ENCODE results near the gene MYO1H.
"Not testable (repeated sequence)": the region's sequence is repeated elsewhere in the genome, so short reads cannot be mapped to it uniquely, and the experiment has no call there.

MYO1H gene

GRCh38 chr12:109347589-109347988 lies at the start of gene MYO1H:
Gene MYO1H (plus strand): TSS chr12:109347900. CDS start chr12:109347961, 61 bp downstream.
- no peak for DNase-seq

DNA sequence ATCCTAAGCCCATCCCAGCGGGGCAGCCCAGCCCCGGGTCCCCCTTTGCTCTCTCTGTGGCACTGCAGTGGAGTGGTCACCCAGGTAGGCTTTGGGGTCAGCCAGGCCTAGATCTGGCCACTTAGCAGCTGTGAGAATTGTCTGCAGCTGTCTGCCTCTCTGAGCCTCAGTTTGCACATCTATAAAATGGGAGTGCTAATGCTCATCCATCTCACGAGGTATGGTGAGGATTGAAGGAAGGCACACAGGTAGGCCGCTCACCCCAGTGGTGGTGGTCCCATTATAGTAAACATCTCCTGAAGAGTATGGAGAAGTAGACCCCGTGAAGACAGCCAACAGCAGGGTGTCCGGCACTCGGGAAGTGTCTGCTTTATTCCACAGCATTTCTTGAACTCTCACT lies 47.9 kb upstream of the MYO1H start:
- no peak for DNase-seq

DNA sequence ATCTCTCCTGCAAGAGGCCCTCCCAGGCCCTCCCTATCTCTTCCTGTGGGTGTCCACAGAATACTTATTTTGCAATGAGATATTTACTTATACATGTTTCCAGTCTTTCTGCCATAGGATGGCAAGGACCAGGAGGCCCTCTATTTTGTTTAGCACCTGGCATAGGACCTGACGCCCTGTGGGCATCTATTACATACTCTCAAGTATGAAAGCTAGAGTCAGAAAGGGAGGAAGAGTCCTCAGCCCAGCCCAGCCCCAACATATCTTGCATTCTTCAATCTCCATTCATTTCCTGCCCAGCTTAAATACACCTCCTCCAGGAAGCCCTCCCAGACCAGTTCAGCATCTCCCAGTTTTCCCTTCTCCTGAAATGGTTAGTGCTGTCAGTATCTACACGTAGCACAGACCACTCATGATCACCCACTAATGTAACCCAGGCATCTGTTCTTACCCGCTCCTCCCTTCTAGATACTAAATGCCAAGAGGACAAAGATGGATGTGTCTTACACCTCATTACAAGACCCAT lies 46.0 kb upstream of the MYO1H start:
- DNase-seq = peak; percentile 25

GRCh38 chr12:109302358-109302757 lies 45.3 kb upstream of the MYO1H start:
- peak; percentile 46 for DNase-seq

GRCh38 chr12:109302770-109303169 lies 44.9 kb upstream of the MYO1H start:
- DNase-seq = no peak

DNA sequence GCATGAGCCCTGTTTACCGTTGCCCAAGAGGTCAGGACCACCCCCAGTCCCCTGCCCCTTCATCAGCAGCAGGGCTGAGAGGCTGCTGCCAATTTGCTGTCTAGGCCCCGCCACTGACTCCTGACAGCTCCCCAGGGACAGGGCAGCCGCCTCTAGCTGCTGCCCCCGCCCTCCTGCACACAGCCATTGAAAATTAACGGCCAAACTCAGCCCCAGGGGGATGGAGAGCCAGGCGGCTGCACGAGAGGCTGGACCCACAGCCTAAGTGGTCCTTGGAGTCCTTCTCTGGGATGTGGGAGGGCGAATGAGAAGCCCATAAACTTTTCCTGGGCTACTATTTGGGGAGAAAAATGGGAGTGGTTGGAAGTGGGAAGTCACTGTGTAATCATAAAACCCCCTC lies 43.2 kb upstream of the MYO1H start:
- DNase-seq = peak; percentile 97

DNA sequence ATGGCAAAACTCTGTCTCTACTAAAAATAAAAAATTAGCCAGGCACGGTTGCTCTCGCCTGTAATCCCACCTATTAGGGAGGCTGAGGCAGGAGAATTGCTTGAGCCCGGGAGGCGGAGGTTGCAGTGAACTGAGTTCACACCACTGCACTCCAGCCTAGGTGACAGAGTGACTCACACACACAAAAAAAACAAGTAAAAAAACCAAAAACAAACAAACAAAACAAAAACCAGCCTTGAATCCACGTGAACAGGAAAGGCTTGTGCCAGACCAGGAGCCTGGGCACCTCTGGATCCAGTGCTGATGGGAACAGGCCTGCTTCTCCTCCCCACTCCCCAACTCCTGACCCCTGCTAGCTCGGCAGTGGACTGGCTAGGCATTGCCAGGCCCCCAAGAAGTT lies 42.2 kb upstream of the MYO1H start:
- no peak for DNase-seq

GRCh38 chr12:109307051-109307450 lies 40.6 kb upstream of the MYO1H start:
- DNase-seq = peak; percentile 92

GRCh38 chr12:109308534-109309380 lies 38.9 kb upstream of the MYO1H start, which contains the start of gene FOXN4:
Gene FOXN4 (minus strand): TSS chr12:109309284. CDS start chr12:109308321, 963 bp downstream.
- DNase-seq = peak; percentile 86

DNA sequence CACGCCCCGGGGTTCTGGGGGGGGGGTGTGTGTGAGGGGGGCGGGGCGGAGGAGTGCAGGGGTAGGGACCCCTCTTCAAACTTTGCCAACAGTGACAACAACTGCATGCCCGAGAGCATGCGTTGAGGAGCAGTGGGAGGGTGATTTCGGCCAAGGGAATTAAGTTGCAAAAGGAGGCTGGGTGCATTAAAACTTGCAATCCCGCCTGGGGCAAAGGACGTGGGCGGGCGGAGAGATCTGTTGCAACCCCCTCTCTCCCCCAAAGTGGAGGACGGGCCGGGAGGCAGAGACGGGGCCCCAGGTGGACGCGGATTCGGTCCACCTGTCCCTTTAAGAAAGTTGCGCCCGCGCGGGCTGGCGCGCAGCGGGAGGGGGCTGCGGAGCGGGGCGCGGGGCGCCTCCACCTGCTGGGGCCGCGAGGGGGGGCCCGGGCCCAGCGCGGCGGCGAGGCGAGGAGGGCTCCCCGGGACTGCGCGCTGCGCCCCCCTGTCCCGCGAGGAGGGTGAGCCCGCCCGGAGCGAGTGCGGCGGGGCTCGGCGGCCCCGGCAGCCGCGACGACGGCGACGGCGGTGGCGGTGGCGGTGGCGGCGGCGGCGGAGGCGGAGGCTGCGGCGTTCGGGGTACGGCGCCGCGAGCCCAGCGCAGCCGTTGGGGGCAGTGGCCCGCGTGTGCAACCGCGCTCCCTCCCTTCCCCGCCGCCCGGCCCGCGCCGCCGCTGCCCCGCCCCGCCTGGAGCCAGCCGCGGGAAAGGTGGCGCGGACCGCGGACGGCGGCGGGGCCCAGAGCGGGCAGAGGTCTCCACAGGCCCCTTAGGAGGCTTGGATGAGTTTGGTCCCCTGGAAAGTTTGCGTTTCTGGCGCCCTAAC lies 38.1 kb upstream of the MYO1H start:
- DNase-seq = peak; percentile 86

DNA sequence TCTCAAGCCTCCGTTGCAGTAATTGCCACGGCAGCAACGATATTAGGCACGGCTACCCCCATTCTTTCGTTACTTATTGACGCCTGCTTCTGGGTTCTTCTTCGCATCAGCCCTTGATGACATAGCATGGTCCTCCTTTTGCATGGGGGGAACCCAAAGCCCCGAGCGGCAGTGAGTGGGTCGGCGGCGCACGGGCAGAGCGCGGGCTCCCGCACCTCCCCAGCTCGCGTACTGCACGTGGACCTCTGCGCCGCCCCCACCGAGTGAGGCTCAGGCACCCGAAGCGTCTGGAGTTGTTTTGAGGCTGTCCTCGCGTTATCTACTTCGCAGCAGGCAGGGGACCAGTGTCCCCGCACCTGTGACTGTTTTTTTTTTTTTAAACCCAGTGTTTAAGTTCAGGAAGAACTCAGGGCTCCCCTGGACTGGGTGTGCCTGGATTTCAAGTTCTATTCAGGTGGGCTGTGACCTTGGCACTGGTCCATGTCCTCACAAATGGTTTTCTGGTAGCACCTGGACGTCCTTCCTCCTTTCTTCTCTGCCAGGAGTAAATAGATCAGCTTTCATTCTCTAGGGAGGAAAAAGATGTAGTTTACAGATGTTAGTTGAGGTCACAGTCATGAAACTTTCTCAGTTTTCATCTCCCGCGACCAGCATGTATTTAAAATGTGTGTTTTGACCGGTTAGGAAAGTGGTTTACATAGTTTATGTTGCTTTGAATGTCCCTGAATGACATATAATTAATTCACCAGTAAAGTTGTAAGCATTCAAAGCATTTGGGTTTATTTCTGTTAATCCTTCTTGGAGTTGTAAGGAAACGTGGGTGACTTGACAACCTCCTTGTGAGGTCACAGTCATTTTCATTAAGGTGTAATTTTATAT lies 37.2 kb upstream of the MYO1H start:
- peak; percentile 99 for DNase-seq

GRCh38 chr12:109321294-109321693 lies 26.4 kb upstream of the MYO1H start:
- DNase-seq = not testable (repeated sequence)

- no peak for DNase-seq
Measured at GRCh38 chr12:109329003-109329402, 18.7 kb upstream of the MYO1H start.

DNA sequence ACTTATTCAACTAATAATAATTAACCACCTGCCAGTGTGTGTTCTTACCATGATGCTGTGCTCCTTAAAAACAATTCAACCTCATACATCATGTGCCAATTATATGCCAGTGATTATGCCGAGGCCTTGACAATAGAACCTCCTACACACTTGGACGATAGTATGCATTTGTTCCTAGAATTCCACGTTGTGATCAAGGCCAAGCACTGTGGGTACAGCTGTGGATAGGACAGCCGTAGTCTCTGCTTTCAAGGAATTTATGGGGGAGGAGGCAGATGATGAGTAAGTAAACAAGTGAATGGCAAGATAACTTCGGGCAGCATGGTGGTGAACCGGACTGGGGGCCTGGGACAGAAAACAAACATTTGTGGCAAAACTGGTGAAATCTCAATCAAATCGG lies 18.0 kb upstream of the MYO1H start:
- DNase-seq = peak; percentile 93

DNA sequence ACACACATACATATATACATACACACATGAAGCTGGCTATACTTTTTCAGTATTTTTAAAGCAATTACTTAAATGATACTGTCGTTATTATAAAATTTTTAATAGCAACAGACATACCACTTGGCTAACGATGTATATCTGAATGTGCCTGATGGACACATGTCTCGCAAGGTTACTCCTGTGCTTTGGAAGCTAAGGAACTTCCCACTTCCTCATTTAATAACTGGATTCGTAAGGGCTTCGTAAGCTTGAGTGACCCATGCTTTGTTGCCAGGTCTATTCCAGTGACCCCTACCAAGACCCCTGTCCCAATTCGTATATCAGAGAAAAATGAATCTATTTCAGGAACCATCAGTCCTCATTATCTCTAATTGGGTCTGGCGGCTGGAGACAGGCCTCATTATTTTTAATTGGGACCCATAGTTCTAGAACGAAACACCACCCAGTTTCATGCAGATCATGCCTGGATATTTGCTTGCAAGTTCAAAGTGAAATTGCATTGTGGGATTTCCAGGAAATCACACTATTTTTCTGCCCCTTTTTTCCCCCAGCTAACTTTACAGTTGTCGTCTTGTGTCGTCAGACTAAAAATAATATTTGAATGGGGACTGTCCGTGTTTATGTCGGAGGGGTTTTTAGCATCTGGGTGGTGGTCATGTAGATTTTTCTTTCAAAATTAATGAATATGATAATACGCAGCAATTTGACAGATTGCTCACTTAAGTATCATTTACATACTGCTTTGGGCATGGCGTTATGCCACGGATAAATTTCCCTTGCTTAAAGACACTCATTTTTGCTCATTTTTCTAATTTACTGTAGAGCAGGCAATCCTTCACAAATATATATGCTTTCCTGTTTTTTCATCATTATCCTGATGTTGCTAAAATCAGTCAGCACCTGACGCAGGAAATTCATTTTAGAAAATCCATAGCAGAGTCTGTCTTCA lies 17.1 kb upstream of the MYO1H start:
- DNase-seq = peak; percentile 89

GRCh38 chr12:109331301-109331952 lies 16.3 kb upstream of the MYO1H start:
- DNase-seq = peak; percentile 79

DNA sequence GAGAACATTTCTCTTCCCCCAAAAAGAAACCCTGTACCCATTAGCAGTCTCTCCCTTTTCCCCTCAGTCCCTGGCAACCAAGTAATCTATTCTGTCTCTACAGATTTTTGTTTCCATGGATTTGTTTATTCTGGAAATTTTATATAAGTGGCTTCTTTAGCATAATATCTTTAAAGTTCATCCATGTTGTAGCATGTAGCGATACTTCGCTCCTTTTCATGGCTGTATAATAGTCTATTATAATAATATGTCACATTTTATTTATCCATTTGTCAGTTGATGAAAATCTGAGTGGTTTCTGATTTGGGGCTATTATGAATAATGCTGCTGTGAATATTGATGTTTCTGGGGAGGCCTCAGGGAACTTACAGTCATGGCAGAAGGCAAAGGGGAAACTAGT lies 12.8 kb upstream of the MYO1H start:
- no peak for DNase-seq

GRCh38 chr12:109336593-109336992 lies 11.1 kb upstream of the MYO1H start:
- no peak for DNase-seq

GRCh38 chr12:109343677-109344076 lies 4.0 kb upstream of the MYO1H start:
- DNase-seq = no peak

- DNase-seq = no peak
Measured at GRCh38 chr12:109345428-109345827, 2.3 kb upstream of the MYO1H start.

GRCh38 chr12:109346920-109347319 lies 780 bp upstream of the MYO1H start:
- peak; percentile 54 for DNase-seq
